Measurements from ENCODE around the gene SORL1. TPM values are rescaled to one million over a fixed set of nuclear protein-coding genes. Genes with fewer than 3 reads are reported as not detected.

The SORL1 gene
- total RNA-seq, 2 experiments from 2014 or later: 115 to 116 TPM

GRCh38 chr11:121435551-121436511, 16.3 kb upstream of the SORL1 start:
- peaks cover 32% of the 10 kb centered on the region for H3K4me1 Mint-ChIP-seq
- POLR2A ChIA-PET: interaction anchor here (0.8 kb wide), 1 partner anchor 13 kb away, joined by 4 read pairs; no protein-coding TSS in a partner anchor

GRCh38 chr11:121437018-121437685, 15.0 kb upstream of the SORL1 start:
- POLR2A ChIA-PET: interaction anchor here (0.9 kb wide), 1 partner anchor 10 kb away, joined by 3 read pairs; no protein-coding TSS in a partner anchor
- Mint-ChIP-seq H3K36me3 (ENCODE audit: low read depth) (no peaks in the 10 kb centered on the region), H3K27me3 (no peaks in the 10 kb centered on the region), H3K4me3 (no peak overlapping the region), H3K4me1 (peaks cover 21% of the 10 kb centered on the region), H3K9me3 (no peaks in the 10 kb centered on the region), H3K27ac (no peak overlapping the region)
- no peak for DNase-seq
- CTCF ChIA-PET: no interaction called here

More at GRCh38 chr11:121435551-121436511, 16.3 kb upstream of the SORL1 start:
- CTCF ChIA-PET: no interaction called here
- Mint-ChIP-seq H3K27ac (no peak overlapping the region), H3K9me3 (no peaks in the 10 kb centered on the region), H3K27me3 (no peaks in the 10 kb centered on the region), H3K36me3 (ENCODE audit: low read depth) (no peaks in the 10 kb centered on the region), H3K4me3 (no peak overlapping the region)
- no peak for DNase-seq

- H3K27ac Mint-ChIP-seq: no peak overlapping the region
- H3K9me3 Mint-ChIP-seq: no peaks in the 10 kb centered on the region
- ChIA-PET POLR2A (interaction anchor here (0.9 kb wide), 1 partner anchor 11 kb away, joined by 3 read pairs; no protein-coding TSS in a partner anchor), CTCF (no interaction called here)
- no peaks in the 10 kb centered on the region for H3K27me3 Mint-ChIP-seq
- peaks cover 18% of the 10 kb centered on the region for H3K4me1 Mint-ChIP-seq
- H3K4me3 Mint-ChIP-seq: no peak overlapping the region
- H3K36me3 Mint-ChIP-seq (ENCODE audit: low read depth): no peaks in the 10 kb centered on the region
- no peak for DNase-seq
These were observed 14.4 kb upstream of the SORL1 start for GRCh38 chr11:121437686-121438078.

GRCh38 chr11:121439337-121439736, 12.8 kb upstream of the SORL1 start:
- peaks cover 1% of the 10 kb centered on the region for H3K36me3 Mint-ChIP-seq (ENCODE audit: low read depth)
- CTCF ChIA-PET: no interaction called here
- POLR2A ChIA-PET: no interaction called here

GRCh38 chr11:121439759-121440158, 12.4 kb upstream of the SORL1 start:
- Mint-ChIP-seq H3K27me3 (no peaks in the 10 kb centered on the region), H3K36me3 (ENCODE audit: low read depth) (peaks cover 4% of the 10 kb centered on the region), H3K4me3 (no peak overlapping the region), H3K9me3 (no peaks in the 10 kb centered on the region), H3K4me1 (peaks cover 25% of the 10 kb centered on the region), H3K27ac (no peak overlapping the region)
- CTCF ChIA-PET: no interaction called here
- DNase-seq: no peak
- POLR2A ChIA-PET: interaction anchor here (0.8 kb wide), 1 partner anchor 11 kb away, joined by 3 read pairs; no protein-coding TSS in a partner anchor

More at GRCh38 chr11:121439337-121439736, 12.8 kb upstream of the SORL1 start:
- Mint-ChIP-seq H3K27ac (no peak overlapping the region), H3K4me1 (peaks cover 22% of the 10 kb centered on the region), H3K27me3 (no peaks in the 10 kb centered on the region), H3K4me3 (no peak overlapping the region), H3K9me3 (no peaks in the 10 kb centered on the region)
- DNase-seq: no peak

GRCh38 chr11:121441521-121441920, 10.6 kb upstream of the SORL1 start:
- no peak for DNase-seq
- Mint-ChIP-seq H3K4me1 (peaks cover 34% of the 10 kb centered on the region), H3K27ac (no peak overlapping the region), H3K9me3 (no peaks in the 10 kb centered on the region), H3K4me3 (no peak overlapping the region), H3K27me3 (no peaks in the 10 kb centered on the region), H3K36me3 (ENCODE audit: low read depth) (peaks cover 12% of the 10 kb centered on the region)
- POLR2A ChIA-PET: interaction anchor here (1.3 kb wide), 1 partner anchor 9 kb away, joined by 7 read pairs; no protein-coding TSS in a partner anchor
- CTCF ChIA-PET: interaction anchor here (1.8 to 2.0 kb wide), 2 partner anchors 10 to 14 kb away, joined by 6 to 10 read pairs; partner anchors contain the start of gene SORL1

- Mint-ChIP-seq H3K36me3 (ENCODE audit: low read depth) (peaks cover 25% of the 10 kb centered on the region), H3K4me1 (peaks cover 38% of the 10 kb centered on the region), H3K27ac (no peak overlapping the region), H3K4me3 (no peak overlapping the region), H3K27me3 (no peaks in the 10 kb centered on the region), H3K9me3 (no peaks in the 10 kb centered on the region)
- ChIA-PET POLR2A (interaction anchor here (1.2 kb wide), 1 partner anchor 14 kb away, joined by 3 read pairs; no protein-coding TSS in a partner anchor), CTCF (interaction anchor here (1.2 kb wide), 1 partner anchor 9 kb away, joined by 6 read pairs; no protein-coding TSS in a partner anchor)
- no peak for DNase-seq
These were observed 8.3 kb upstream of the SORL1 start for GRCh38 chr11:121443688-121444275.

GRCh38 chr11:121444526-121444925, 7.6 kb upstream of the SORL1 start:
- POLR2A ChIA-PET: no interaction called here
- H3K4me1 Mint-ChIP-seq: peaks cover 45% of the 10 kb centered on the region
- no peak overlapping the region for H3K4me3 Mint-ChIP-seq
- H3K36me3 Mint-ChIP-seq (ENCODE audit: low read depth): peaks cover 25% of the 10 kb centered on the region
- no peaks in the 10 kb centered on the region for H3K27me3 Mint-ChIP-seq
- DNase-seq: no peak
- H3K27ac Mint-ChIP-seq: no peak overlapping the region
- H3K9me3 Mint-ChIP-seq: no peaks in the 10 kb centered on the region
- CTCF ChIA-PET: no interaction called here

GRCh38 chr11:121445071-121445768, 6.9 kb upstream of the SORL1 start:
- CTCF ChIA-PET: no interaction called here
- no peak for DNase-seq
- no peaks in the 10 kb centered on the region for H3K9me3 Mint-ChIP-seq
- peaks cover 25% of the 10 kb centered on the region for H3K36me3 Mint-ChIP-seq (ENCODE audit: low read depth)
- peaks cover 52% of the 10 kb centered on the region for H3K4me1 Mint-ChIP-seq
- peak overlapping the region; percentile 15 for H3K4me3 Mint-ChIP-seq
- H3K27me3 Mint-ChIP-seq: no peaks in the 10 kb centered on the region
- POLR2A ChIA-PET: interaction anchor here (0.9 kb wide), 1 partner anchor 18 kb away, joined by 3 read pairs; no protein-coding TSS in a partner anchor
- peak overlapping the region; percentile 28 for H3K27ac Mint-ChIP-seq

GRCh38 chr11:121446752-121447156, 5.4 kb upstream of the SORL1 start:
- Mint-ChIP-seq H3K27ac (no peak overlapping the region), H3K36me3 (ENCODE audit: low read depth) (peaks cover 30% of the 10 kb centered on the region), H3K4me3 (no peak overlapping the region), H3K4me1 (peaks cover 65% of the 10 kb centered on the region), H3K9me3 (no peaks in the 10 kb centered on the region), H3K27me3 (no peaks in the 10 kb centered on the region)
- ChIA-PET CTCF (interaction anchor here (0.6 to 1.1 kb wide), 2 partner anchors 127 to 200 kb away, joined by 3 read pairs; no protein-coding TSS in a partner anchor), POLR2A (no interaction called here)
- no peak for DNase-seq

GRCh38 chr11:121448011-121448410, 4.1 kb upstream of the SORL1 start:
- no peak for DNase-seq
- no peak overlapping the region for H3K4me3 Mint-ChIP-seq
- H3K27me3 Mint-ChIP-seq: no peaks in the 10 kb centered on the region
- CTCF ChIA-PET: interaction anchor here (1.1 to 1.8 kb wide), 2 partner anchors 35 to 201 kb away, joined by 3 to 5 read pairs; no protein-coding TSS in a partner anchor
- peak overlapping the region; percentile 90 for H3K27ac Mint-ChIP-seq
- H3K36me3 Mint-ChIP-seq (ENCODE audit: low read depth): peaks cover 36% of the 10 kb centered on the region
- H3K9me3 Mint-ChIP-seq: no peaks in the 10 kb centered on the region
- POLR2A ChIA-PET: interaction anchor here (5.7 kb wide), 1 partner anchor 16 kb away, joined by 187 read pairs; no protein-coding TSS in a partner anchor
- H3K4me1 Mint-ChIP-seq: peaks cover 71% of the 10 kb centered on the region

- peaks cover 39% of the 10 kb centered on the region for H3K36me3 Mint-ChIP-seq (ENCODE audit: low read depth)
- no peak overlapping the region for H3K4me3 Mint-ChIP-seq
- peak overlapping the region; percentile 90 for H3K27ac Mint-ChIP-seq
- CTCF ChIA-PET: interaction anchor here (1.8 to 4.6 kb wide), 2 partner anchors 15 to 34 kb away, joined by 5 to 91 read pairs; no protein-coding TSS in a partner anchor
- no peak for DNase-seq
- H3K9me3 Mint-ChIP-seq: no peaks in the 10 kb centered on the region
- H3K4me1 Mint-ChIP-seq: peaks cover 75% of the 10 kb centered on the region
- H3K27me3 Mint-ChIP-seq: no peaks in the 10 kb centered on the region
- POLR2A ChIA-PET: interaction anchor here (1.0 to 5.7 kb wide), 7 partner anchors 13 to 81 kb away, joined by 4 to 187 read pairs (median 8); no protein-coding TSS in a partner anchor
These were observed 3.6 kb upstream of the SORL1 start for GRCh38 chr11:121448431-121448941.

Data from activated CD4-positive, alpha-beta memory T cell treated with anti-CD3 and anti-CD28 coated beads, Interleukin-2, amount 10 ng/mL, durations not matched to agents 7 days and 5 days (primary cell).